ENCODE data around the gene SCGB1D4.

GRCh38 chr11:62253999-62254542 is 44.8 kb downstream of the SCGB1D4 start:
- TF ChIP-seq EZH2phosphoT487 (IDR thresholded peaks at IDR 0.05; ENCODE audit: low read length) = no peak
- TF ChIP-seq CTCF (IDR thresholded peaks at IDR 0.05; ENCODE audit: low read length) = no peak
